GM10248 (cell line): ENCODE measurements around the gene WSCD1.

Experiments used
- CTCF ChIA-PET: fragments of 300-600 bp; sonication (Branson Sonifier 250); formaldehyde crosslinking; extraction: SDS; loops from one replicate; lab custom pipeline; 2021; ENCODE audit warnings: antibody characterized with exemption; lab: Yijun Ruan, JAX
- POLR2A ChIA-PET: fragments of 350-650 bp; sonication (Branson Sonifier 250); formaldehyde crosslinking; extraction: SDS; loops from one replicate; lab custom pipeline; 2020; ENCODE audit warnings: antibody characterized with exemption; lab: Yijun Ruan, JAX
- DNase-seq: peaks from one replicate; pipeline ENCODE4 v3.0.0; 2012; ENCODE audit errors: extremely low spot score
- CTCF ChIP-seq: IDR thresholded peaks from 2 replicates; pipeline ENCODE4 v1.5.1; 2012; ENCODE audit warnings: mild to moderate bottlenecking, low read depth; ENCODE audit errors: extremely low read depth, missing control alignments, control extremely low read depth

Gene WSCD1

GRCh38 chr17:6134721-6135120 lies 64.5 kb downstream of the WSCD1 start:
- POLR2A ChIA-PET = no interaction called here
- no peak for DNase-seq
- CTCF ChIA-PET = no interaction called here
- TF ChIP-seq CTCF = no peak

GRCh38 chr17:6135236-6135635 lies 65.1 kb downstream of the WSCD1 start:
- ChIA-PET POLR2A (no interaction called here), CTCF (no interaction called here)
- no peak for DNase-seq
- TF ChIP-seq CTCF = no peak

DNA sequence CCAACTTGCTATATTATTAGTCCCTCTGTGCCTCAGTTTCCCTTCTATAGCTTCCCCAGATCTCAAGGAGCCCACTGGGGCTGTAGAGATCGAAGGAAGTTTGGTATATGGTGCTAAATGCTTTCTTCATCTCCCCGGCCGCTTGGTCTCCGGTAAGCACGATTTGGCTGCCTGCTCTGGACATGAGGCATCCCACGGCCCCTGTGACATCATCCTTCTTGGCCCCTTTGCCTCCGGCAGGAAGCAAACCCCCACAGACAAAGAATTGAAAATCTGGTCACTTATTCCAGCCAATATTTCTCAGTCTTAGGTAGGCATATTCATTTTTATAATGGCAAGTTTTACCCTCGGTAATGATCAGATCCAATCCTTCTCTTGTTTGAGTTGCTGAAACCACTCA lies 65.8 kb downstream of the WSCD1 start:
- DNase-seq = no peak
- CTCF ChIA-PET = no interaction called here
- TF ChIP-seq CTCF = no peak
- POLR2A ChIA-PET = no interaction called here

DNA sequence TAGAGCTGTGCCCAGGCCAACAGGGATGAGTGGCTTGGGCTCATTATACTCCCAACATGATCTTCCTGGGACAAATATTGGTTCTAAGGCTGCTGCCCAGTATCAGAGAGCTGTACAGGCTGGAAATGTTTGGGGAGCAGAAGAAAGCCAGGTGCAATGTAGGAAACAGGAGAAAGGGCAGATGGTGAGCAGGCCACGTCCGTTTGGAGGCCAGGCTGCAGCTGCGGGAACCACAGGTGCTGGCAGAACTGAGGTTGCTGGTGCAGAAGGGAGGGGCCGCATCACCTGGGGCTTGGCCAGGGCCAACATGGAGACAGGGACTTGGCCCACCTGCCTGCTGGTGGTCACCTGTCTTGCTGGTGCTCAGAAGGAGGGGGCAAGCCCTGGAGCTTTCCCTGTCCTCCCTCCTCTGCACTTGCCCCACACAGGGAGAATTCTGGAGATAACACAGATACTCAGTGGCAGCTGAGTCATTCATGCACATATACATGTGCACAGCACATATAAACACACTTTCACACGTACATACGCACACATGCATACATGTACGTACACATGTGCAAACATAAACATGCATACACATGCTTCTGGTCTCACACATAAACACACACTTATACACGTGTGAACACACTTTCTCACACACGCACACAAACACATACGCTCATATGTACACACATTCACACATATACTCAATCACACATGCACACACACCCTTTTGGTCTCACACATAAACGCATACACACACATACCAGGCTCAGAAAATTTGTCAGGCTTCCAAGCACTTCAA lies 67.7 kb downstream of the WSCD1 start:
- TF ChIP-seq CTCF = no peak
- CTCF ChIA-PET = no interaction called here
- POLR2A ChIA-PET = no interaction called here
- DNase-seq = no peak

DNA sequence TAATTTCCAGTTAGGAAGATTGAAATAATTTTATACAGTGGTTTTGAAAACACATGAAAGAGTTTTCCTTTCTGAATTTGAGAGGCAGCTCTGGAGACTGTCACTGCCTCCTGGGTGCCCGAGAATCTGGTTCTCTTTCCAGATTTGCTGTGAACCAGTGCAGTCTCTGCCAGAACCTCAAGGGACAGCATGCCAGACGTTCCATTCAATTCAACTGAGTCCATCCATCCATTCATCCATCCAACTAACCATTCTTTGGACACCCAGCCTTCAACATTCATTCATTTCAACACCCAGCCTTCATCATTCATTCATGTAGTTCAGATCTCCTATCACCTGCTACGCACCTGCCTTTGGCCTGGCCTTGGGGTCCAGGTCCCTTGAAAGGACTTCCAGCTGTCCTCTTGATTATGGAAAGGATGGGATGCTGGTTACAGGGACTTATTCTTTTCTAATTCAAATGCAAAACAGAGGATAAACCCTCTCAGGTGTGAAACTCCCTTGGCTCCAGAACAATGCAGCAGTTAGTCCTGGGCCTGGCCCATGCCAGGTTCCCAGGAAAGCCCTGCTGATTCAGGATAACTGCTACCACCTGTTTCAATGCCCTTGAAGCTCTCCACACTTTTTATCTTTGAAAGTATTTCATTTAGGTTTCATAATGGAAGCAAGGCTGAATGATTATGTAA lies 68.7 kb downstream of the WSCD1 start:
- no peak for TF ChIP-seq CTCF
- ChIA-PET POLR2A (no interaction called here), CTCF (no interaction called here)
- no peak for DNase-seq

DNA sequence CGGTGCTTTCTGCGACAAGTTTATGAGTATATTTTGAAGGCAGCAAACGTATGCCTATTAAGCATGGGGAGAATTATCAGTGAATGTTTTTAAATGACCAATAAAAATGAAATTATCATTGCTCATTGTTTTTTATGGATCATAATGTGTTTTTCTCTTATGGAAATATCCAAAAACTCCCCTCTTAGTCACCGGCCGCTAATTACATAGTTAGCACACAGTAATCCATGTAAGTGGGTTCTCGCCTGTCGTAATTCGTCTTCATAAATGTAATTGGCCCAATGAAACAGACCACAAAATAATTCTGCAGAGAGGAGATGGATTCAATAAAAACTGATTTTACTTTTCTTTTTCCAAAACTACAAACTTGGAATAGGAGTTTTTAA lies 69.3 kb downstream of the WSCD1 start:
- ChIA-PET CTCF (no interaction called here), POLR2A (no interaction called here)
- DNase-seq = no peak
- no peak for TF ChIP-seq CTCF
